ENCODE data around the gene ADAM12. TPM values are rescaled to one million over a fixed set of nuclear protein-coding genes. Genes with fewer than 3 reads are reported as not detected.

The ADAM12 gene
- total and polyA plus RNA-seq, 4 donors = 0.03 to 0.33 (median 0.19) TPM

GRCh38 chr10:126422567-126422966 is 34.3 kb upstream of the ADAM12 start:
- DNase-seq (ENCODE audit: low spot score) = no peak
- Histone ChIP-seq H3K4me1 (ENCODE audit: control insufficient read depth in 4 of 4, insufficient read depth in 4 of 4, low read length in 3 of 4) (no peaks in the 10 kb centered on the region), H3K27ac (ENCODE audit: low read depth in 1 of 2, low read length in 2 of 2) (no peak overlapping the region), H3K36me3 (ENCODE audit: control insufficient read depth in 4 of 4, insufficient read depth in 3 of 4, low read depth in 1 of 4, low read length in 3 of 4) (no peaks in the 10 kb centered on the region), H3K4me3 (ENCODE audit: low read depth in 1 of 3, low read length in 3 of 3) (no peak overlapping the region), H3K9me3 (ENCODE audit: control insufficient read depth in 4 of 4, low read length in 3 of 4) (peaks cover 7 to 20% (median 13%) of the 10 kb centered on the region in 4 donors), H3K27me3 (ENCODE audit: control insufficient read depth in 4 of 4, insufficient read depth in 4 of 4, low read length in 3 of 4) (peaks cover 0 to 3% (median 2%) of the 10 kb centered on the region in 4 donors), H3K9ac (ENCODE audit: low read depth in 1 of 2, low read length in 2 of 2) (no peak overlapping the region)
- TF ChIP-seq, protein P1, sequence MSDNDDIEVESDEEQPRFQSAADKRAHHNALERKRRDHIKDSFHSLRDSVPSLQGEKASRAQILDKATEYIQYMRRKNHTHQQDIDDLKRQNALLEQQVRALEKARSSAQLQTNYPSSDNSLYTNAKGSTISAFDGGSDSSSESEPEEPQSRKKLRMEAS (IDR thresholded peaks at IDR 0.05) = no peak
- no peak for TF ChIP-seq JUND (IDR thresholded peaks at IDR 0.05)
- 62% methylated on average over 1 of the region's 1 CpG for WGBS

GRCh38 chr10:126421756-126422256 is 33.5 kb upstream of the ADAM12 start:
- H3K4me1 ChIP-seq (ENCODE audit: control insufficient read depth in 4 of 4, insufficient read depth in 4 of 4, low read length in 3 of 4) = no peaks in the 10 kb centered on the region
- H3K9me3 ChIP-seq (ENCODE audit: control insufficient read depth in 4 of 4, low read length in 3 of 4) = peaks cover 7 to 20% (median 13%) of the 10 kb centered on the region in 4 donors
- H3K9ac ChIP-seq (ENCODE audit: low read depth in 1 of 2, low read length in 2 of 2) = no peak overlapping the region
- no peak for DNase-seq (ENCODE audit: low spot score)
- peaks cover 0 to 3% (median 0%) of the 10 kb centered on the region in 4 donors for H3K27me3 ChIP-seq (ENCODE audit: control insufficient read depth in 4 of 4, insufficient read depth in 4 of 4, low read length in 3 of 4)
- H3K4me3 ChIP-seq (ENCODE audit: low read depth in 1 of 3, low read length in 3 of 3) = no peak overlapping the region
- H3K27ac ChIP-seq (ENCODE audit: low read depth in 1 of 2, low read length in 2 of 2) = no peak overlapping the region
- 75% methylated on average over 10 of the region's 10 CpGs for WGBS
- H3K36me3 ChIP-seq (ENCODE audit: control insufficient read depth in 4 of 4, insufficient read depth in 3 of 4, low read depth in 1 of 4, low read length in 3 of 4) = no peaks in the 10 kb centered on the region
- TF ChIP-seq, protein P1 (IDR thresholded peaks at IDR 0.05) = no peak
- TF ChIP-seq TAF1 (conservative IDR thresholded peaks at IDR 0.05) = no peak
- no peak for TF ChIP-seq SP1 (IDR thresholded peaks at IDR 0.05)
- TF ChIP-seq RAD21 (IDR thresholded peaks at IDR 0.05) = no peak
- no peak for TF ChIP-seq CTCF (IDR thresholded peaks at IDR 0.05; ENCODE audit: low read depth, low read length, missing input control)
- TF ChIP-seq YY1 (IDR thresholded peaks at IDR 0.05) = no peak
- TF ChIP-seq ATF3 (IDR thresholded peaks at IDR 0.05) = no peak

DNA sequence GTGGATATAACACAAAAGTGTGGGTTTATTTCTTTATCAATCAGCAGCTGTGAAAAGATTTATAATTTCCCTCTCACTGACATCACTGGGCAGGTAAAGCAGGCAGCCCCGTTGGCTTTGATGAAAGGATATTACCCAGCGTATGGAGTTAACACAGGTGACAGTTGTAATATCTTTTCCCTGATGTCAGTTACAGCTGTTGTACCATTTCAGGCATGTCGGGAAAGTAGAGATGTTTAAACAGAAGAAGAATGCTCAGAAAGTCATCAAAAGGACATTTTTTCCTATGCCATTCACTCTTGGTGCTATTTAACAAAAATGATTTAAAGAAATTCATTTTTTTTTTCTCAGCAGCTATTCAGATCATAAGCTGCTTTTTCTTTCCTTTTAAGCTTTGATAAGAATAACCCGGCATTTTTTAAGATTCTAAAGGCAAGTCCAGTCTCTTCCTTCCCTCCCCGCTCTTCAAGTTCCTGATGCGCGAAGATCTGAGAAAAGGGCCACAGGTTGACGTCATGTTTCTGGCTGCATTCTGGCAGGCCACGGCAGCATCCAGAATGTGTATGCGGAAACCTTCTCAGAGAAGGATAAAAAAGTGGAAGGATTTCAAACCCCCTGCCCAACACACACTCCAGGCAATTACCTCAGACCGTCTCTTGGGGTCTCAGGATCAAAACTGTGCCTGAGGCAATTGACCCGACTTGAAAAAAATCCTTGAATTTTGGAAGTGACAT is 32.5 kb upstream of the ADAM12 start:
- H3K4me3 ChIP-seq (ENCODE audit: low read depth in 1 of 3, low read length in 3 of 3) = no peak overlapping the region
- no peaks in the 10 kb centered on the region for H3K36me3 ChIP-seq (ENCODE audit: control insufficient read depth in 4 of 4, insufficient read depth in 3 of 4, low read depth in 1 of 4, low read length in 3 of 4)
- H3K4me1 ChIP-seq (ENCODE audit: control insufficient read depth in 4 of 4, insufficient read depth in 4 of 4, low read length in 3 of 4) = no peaks in the 10 kb centered on the region
- H3K9me3 ChIP-seq (ENCODE audit: control insufficient read depth in 4 of 4, low read length in 3 of 4) = peaks cover 7 to 20% (median 13%) of the 10 kb centered on the region in 4 donors
- 77% methylated on average over 12 of the region's 12 CpGs for WGBS
- H3K9ac ChIP-seq (ENCODE audit: low read depth in 1 of 2, low read length in 2 of 2) = no peak overlapping the region
- DNase-seq (ENCODE audit: low spot score) = no peak
- H3K27ac ChIP-seq (ENCODE audit: low read depth in 1 of 2, low read length in 2 of 2) = no peak overlapping the region
- H3K27me3 ChIP-seq (ENCODE audit: control insufficient read depth in 4 of 4, insufficient read depth in 4 of 4, low read length in 3 of 4) = peaks cover 0 to 3% (median 0%) of the 10 kb centered on the region in 4 donors
- TF ChIP-seq YY1 (IDR thresholded peaks at IDR 0.05) = no peak
- no peak for TF ChIP-seq RAD21 (IDR thresholded peaks at IDR 0.05)
- no peak for TF ChIP-seq ZBTB33 (IDR thresholded peaks at IDR 0.05)
- TF ChIP-seq GABPA (IDR thresholded peaks at IDR 0.05 in 1 of 2, conservative IDR thresholded peaks at IDR 0.05 in 1 of 2) = no peak
- TF ChIP-seq FOXA1 (IDR thresholded peaks at IDR 0.05) = no peak
- TF ChIP-seq, protein P1 (IDR thresholded peaks at IDR 0.05) = no peak
- no peak for TF ChIP-seq CTCF (IDR thresholded peaks at IDR 0.05; ENCODE audit: low read depth, low read length, missing input control)
- TF ChIP-seq JUND (IDR thresholded peaks at IDR 0.05) = no peak
- TF ChIP-seq SP1 (IDR thresholded peaks at IDR 0.05) = no peak
- no peak for TF ChIP-seq RXRA (IDR thresholded peaks at IDR 0.05)
- TF ChIP-seq EGR1 (IDR thresholded peaks at IDR 0.05; ENCODE audit: low read depth in 2 of 2) = no peak
- no peak for TF ChIP-seq HNF4G (IDR thresholded peaks at IDR 0.05)

Measured in liver (tissue), 9 donors.